Measurements from ENCODE around the gene MRPS10. TPM values are rescaled to one million over a fixed set of nuclear protein-coding genes. Genes with fewer than 3 reads are reported as not detected.

The MRPS10 gene
- total RNA-seq, 1 donor from 2014 or later: 32.1 TPM

- Histone ChIP-seq H3K9ac (ENCODE audit: low read length) (no peak overlapping the region), H3K4me2 (ENCODE audit: low read length) (no peak overlapping the region), H3K9me3 (ENCODE audit: insufficient read depth, low read depth, low read length) (no peaks in the 10 kb centered on the region), H4K20me1 (ENCODE audit: insufficient read depth, low read length) (no peaks in the 10 kb centered on the region), H3K4me1 (ENCODE audit: insufficient read depth, low read length) (peaks cover 11% of the 10 kb centered on the region), H3K27me3 (ENCODE audit: insufficient read depth, low read length) (no peaks in the 10 kb centered on the region), H3K36me3 (ENCODE audit: insufficient read depth, low read length) (peaks cover 23% of the 10 kb centered on the region), H2AFZ (ENCODE audit: low read depth, low read length) (no peak overlapping the region), H3K4me3 (ENCODE audit: insufficient read depth, low read depth, low read length) (no peak overlapping the region), H3K27ac (ENCODE audit: low read depth, low read length) (no peak overlapping the region), H3K79me2 (ENCODE audit: insufficient read depth, low read length) (no peaks in the 10 kb centered on the region)
- H3K4me1 Mint-ChIP-seq (ENCODE audit: low read depth, unreplicated experiment): peaks cover 17% of the 10 kb centered on the region
- no peak for DNase-seq (ENCODE audit: low read depth)
- TF ChIP-seq EZH2 (IDR thresholded peaks at IDR 0.05; ENCODE audit: insufficient read depth, low read length): no peak
- TF ChIP-seq, protein P1, sequence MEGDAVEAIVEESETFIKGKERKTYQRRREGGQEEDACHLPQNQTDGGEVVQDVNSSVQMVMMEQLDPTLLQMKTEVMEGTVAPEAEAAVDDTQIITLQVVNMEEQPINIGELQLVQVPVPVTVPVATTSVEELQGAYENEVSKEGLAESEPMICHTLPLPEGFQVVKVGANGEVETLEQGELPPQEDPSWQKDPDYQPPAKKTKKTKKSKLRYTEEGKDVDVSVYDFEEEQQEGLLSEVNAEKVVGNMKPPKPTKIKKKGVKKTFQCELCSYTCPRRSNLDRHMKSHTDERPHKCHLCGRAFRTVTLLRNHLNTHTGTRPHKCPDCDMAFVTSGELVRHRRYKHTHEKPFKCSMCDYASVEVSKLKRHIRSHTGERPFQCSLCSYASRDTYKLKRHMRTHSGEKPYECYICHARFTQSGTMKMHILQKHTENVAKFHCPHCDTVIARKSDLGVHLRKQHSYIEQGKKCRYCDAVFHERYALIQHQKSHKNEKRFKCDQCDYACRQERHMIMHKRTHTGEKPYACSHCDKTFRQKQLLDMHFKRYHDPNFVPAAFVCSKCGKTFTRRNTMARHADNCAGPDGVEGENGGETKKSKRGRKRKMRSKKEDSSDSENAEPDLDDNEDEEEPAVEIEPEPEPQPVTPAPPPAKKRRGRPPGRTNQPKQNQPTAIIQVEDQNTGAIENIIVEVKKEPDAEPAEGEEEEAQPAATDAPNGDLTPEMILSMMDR (IDR thresholded peaks at IDR 0.05; ENCODE audit: insufficient read depth, low read depth, low read length): no peak
- no peak overlapping the region for H3K27ac Mint-ChIP-seq (ENCODE audit: unreplicated experiment)
- no peak for FAIRE-seq
- peaks cover 37% of the 10 kb centered on the region for H3K36me3 Mint-ChIP-seq (ENCODE audit: low read depth, unreplicated experiment)
- no peaks in the 10 kb centered on the region for H3K9me3 Mint-ChIP-seq (ENCODE audit: unreplicated experiment)
- H3K4me3 Mint-ChIP-seq (ENCODE audit: unreplicated experiment): no peak overlapping the region
- peaks cover 1% of the 10 kb centered on the region for H3K27me3 Mint-ChIP-seq (ENCODE audit: low read depth, unreplicated experiment)
Measured at GRCh38 chr6:42255050-42255449, 37.4 kb upstream of the MRPS10 start.

DNA sequence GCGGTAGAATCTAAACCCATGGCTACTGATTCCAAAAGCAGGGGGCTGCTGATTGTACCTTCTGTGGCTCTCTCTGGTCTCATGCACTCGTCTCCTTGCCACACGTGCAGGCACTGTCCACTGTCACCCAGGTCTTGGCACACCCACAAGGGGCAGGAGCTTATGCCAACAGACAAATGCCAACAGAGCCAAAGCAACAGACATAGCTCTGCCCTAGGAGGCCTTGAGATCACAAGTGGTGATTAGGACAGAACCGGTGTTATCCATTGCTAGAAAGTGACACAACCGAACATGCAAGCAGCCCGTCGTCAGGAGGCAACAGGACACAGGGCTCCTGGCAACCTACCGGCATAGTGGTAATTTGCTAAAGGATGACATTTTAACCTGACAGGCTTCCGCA lies 36.8 kb upstream of the MRPS10 start:
- DNase-seq (ENCODE audit: low read depth) (no peak), FAIRE-seq (no peak)
- H3K4me3 ChIP-seq (ENCODE audit: insufficient read depth, low read depth, low read length): no peak overlapping the region
- no peak for TF ChIP-seq EZH2 (IDR thresholded peaks at IDR 0.05; ENCODE audit: insufficient read depth, low read length)
- TF ChIP-seq, protein P1 (IDR thresholded peaks at IDR 0.05; ENCODE audit: insufficient read depth, low read depth, low read length): no peak
- no peaks in the 10 kb centered on the region for H3K9me3 ChIP-seq (ENCODE audit: insufficient read depth, low read depth, low read length)
- peaks cover 23% of the 10 kb centered on the region for H3K36me3 ChIP-seq (ENCODE audit: insufficient read depth, low read length)
- no peak overlapping the region for H3K4me2 ChIP-seq (ENCODE audit: low read length)
- no peaks in the 10 kb centered on the region for H3K79me2 ChIP-seq (ENCODE audit: insufficient read depth, low read length)
- Mint-ChIP-seq H3K36me3 (ENCODE audit: low read depth, unreplicated experiment) (peaks cover 37% of the 10 kb centered on the region), H3K27me3 (ENCODE audit: low read depth, unreplicated experiment) (peaks cover 1% of the 10 kb centered on the region), H3K4me1 (ENCODE audit: low read depth, unreplicated experiment) (peaks cover 18% of the 10 kb centered on the region), H3K4me3 (ENCODE audit: unreplicated experiment) (no peak overlapping the region), H3K9me3 (ENCODE audit: unreplicated experiment) (no peaks in the 10 kb centered on the region), H3K27ac (ENCODE audit: unreplicated experiment) (no peak overlapping the region)
- H2AFZ ChIP-seq (ENCODE audit: low read depth, low read length): no peak overlapping the region
- no peak overlapping the region for H3K9ac ChIP-seq (ENCODE audit: low read length)
- H3K27me3 ChIP-seq (ENCODE audit: insufficient read depth, low read length): no peaks in the 10 kb centered on the region
- peaks cover 11% of the 10 kb centered on the region for H3K4me1 ChIP-seq (ENCODE audit: insufficient read depth, low read length)
- no peak overlapping the region for H3K27ac ChIP-seq (ENCODE audit: low read depth, low read length)
- no peaks in the 10 kb centered on the region for H4K20me1 ChIP-seq (ENCODE audit: insufficient read depth, low read length)

GRCh38 chr6:42251911-42252637 lies 34.4 kb upstream of the MRPS10 start:
- Histone ChIP-seq H3K4me1 (ENCODE audit: insufficient read depth, low read length) (peaks cover 11% of the 10 kb centered on the region), H2AFZ (ENCODE audit: low read depth, low read length) (no peak overlapping the region), H3K79me2 (ENCODE audit: insufficient read depth, low read length) (no peaks in the 10 kb centered on the region), H3K36me3 (ENCODE audit: insufficient read depth, low read length) (peaks cover 18% of the 10 kb centered on the region), H3K9ac (ENCODE audit: low read length) (no peak overlapping the region), H4K20me1 (ENCODE audit: insufficient read depth, low read length) (no peaks in the 10 kb centered on the region), H3K4me3 (ENCODE audit: insufficient read depth, low read depth, low read length) (no peak overlapping the region), H3K27me3 (ENCODE audit: insufficient read depth, low read length) (no peaks in the 10 kb centered on the region), H3K4me2 (ENCODE audit: low read length) (no peak overlapping the region), H3K27ac (ENCODE audit: low read depth, low read length) (no peak overlapping the region), H3K9me3 (ENCODE audit: insufficient read depth, low read depth, low read length) (no peaks in the 10 kb centered on the region)
- Mint-ChIP-seq H3K36me3 (ENCODE audit: low read depth, unreplicated experiment) (peaks cover 37% of the 10 kb centered on the region), H3K27ac (ENCODE audit: unreplicated experiment) (no peak overlapping the region), H3K4me1 (ENCODE audit: low read depth, unreplicated experiment) (peaks cover 16% of the 10 kb centered on the region), H3K27me3 (ENCODE audit: low read depth, unreplicated experiment) (peaks cover 1% of the 10 kb centered on the region), H3K4me3 (ENCODE audit: unreplicated experiment) (no peak overlapping the region), H3K9me3 (ENCODE audit: unreplicated experiment) (no peaks in the 10 kb centered on the region)
- DNase-seq (ENCODE audit: low read depth) (peak; percentile 50), FAIRE-seq (no peak)
- TF ChIP-seq, protein P1 (IDR thresholded peaks at IDR 0.05; ENCODE audit: insufficient read depth, low read depth, low read length): no peak
- TF ChIP-seq EZH2 (IDR thresholded peaks at IDR 0.05; ENCODE audit: insufficient read depth, low read length): no peak

All from astrocyte (in vitro differentiated cells and primary cell).